Tibial artery (tissue), 4 donors: Measurements from ENCODE around the gene MAFF.

Experiments used
- DNase-seq, 2 donors: peaks; one replicate each; pipeline ENCODE4 v3.0.0-alpha.2; 2019
- H3K27ac ChIP-seq, 2 donors: fragments of 200-600 bp; sonication (generic) in 1 of 2; 1 replicate in 1 of 2; 2 replicates in 1 of 2; pipeline ENCODE4 v1.5.1; 2018 to 2019; ENCODE audit warnings: mild to moderate bottlenecking in 1 of 2
- H3K27me3 ChIP-seq, 2 donors: fragments of 200-600 bp; sonication (generic) in 1 of 2; one replicate each; pipeline versions ENCODE4 v1.5.1 to v1.6.0; 2016 to 2019
- H3K36me3 ChIP-seq, 3 donors: fragments of 200-600 bp; sonication (generic) in 2 of 3; one replicate each; pipeline ENCODE4 v1.5.1; 2016 to 2019; ENCODE audit warnings: mild to moderate bottlenecking in 2 of 3
- H3K4me1 ChIP-seq, 4 donors: fragments of 200-600 bp; sonication (generic) in 2 of 4; 1 replicate in 3 of 4; 2 replicates in 1 of 4; pipeline ENCODE4 v1.5.1; 2016 to 2019
- H3K4me3 ChIP-seq, 2 donors: fragments of 200-600 bp; sonication (generic) in 1 of 2; 1 replicate in 1 of 2; 2 replicates in 1 of 2; pipeline ENCODE4 v1.5.1; 2018 to 2019; ENCODE audit warnings: mild to moderate bottlenecking in 2 of 2
- H3K9me3 ChIP-seq, 3 donors: fragments of 200-600 bp; sonication (generic) in 1 of 3; one replicate each; pipeline ENCODE4 v1.5.1; 2016 to 2019
- CTCF ChIP-seq, 2 experiments: fragments of 200-600 bp in 1 of 2; fragments of 450-650 bp in 1 of 2; IDR thresholded peaks; one replicate each; pipeline ENCODE4 v1.5.1; 2017 to 2019; ENCODE audit warnings: antibody characterized with exemption in 2 of 2, mild to moderate bottlenecking in 1 of 2, moderate library complexity in 1 of 2
- intact Hi-C: fragments of 100-400 bp; cut with DNase I; formaldehyde crosslinking; loops from one replicate; pipeline ENCODE4 v1.15.0; 2023; ENCODE audit warnings: low total_unique reads

Gene MAFF

DNA sequence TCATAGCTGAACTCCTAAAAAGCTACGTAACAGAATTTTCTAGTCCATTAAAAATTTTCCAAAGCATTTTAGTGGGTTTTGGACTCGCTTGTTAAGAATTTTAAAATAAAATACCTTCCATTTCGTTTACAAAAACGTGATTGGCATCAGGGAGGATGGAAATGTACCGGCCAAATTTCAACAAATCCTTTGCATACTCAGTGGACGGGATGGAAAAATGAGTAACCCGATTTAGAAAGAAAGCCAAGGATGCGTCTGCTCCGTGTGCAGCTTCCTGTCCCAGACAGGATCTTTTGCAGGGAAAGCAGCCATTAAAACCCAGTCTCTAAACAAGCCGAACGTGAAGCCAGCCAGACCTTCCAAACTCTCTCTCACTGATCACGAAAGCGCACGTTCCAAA, 55.4 kb downstream of the MAFF start:
- Histone ChIP-seq H3K9me3 (no peaks in the 10 kb centered on the region), H3K4me1 (peaks cover 0 to 88% (median 34%) of the 10 kb centered on the region in 4 donors), H3K36me3 (no peaks in the 10 kb centered on the region), H3K27me3 (no peaks in the 10 kb centered on the region), H3K27ac (peak overlapping the region; percentile 75 to 80), H3K4me3 (peak overlapping the region; percentile 30 to 41)
- DNase-seq, result no peak
- intact Hi-C loops, result no loop called here
- TF ChIP-seq CTCF (IDR thresholded peaks at IDR 0.05), result no peak

- Histone ChIP-seq H3K9me3 (no peaks in the 10 kb centered on the region), H3K27ac (peak overlapping the region; percentile 75 to 80), H3K4me3 (peak overlapping the region; percentile 30 to 41), H3K27me3 (no peaks in the 10 kb centered on the region), H3K36me3 (no peaks in the 10 kb centered on the region), H3K4me1 (peaks cover 0 to 93% (median 36%) of the 10 kb centered on the region in 4 donors)
- intact Hi-C loops, result no loop called here
- no peak for TF ChIP-seq CTCF (IDR thresholded peaks at IDR 0.05)
- no peak for DNase-seq
Measured at GRCh38 chr22:38257650-38258250, 56.0 kb downstream of the MAFF start.

DNA sequence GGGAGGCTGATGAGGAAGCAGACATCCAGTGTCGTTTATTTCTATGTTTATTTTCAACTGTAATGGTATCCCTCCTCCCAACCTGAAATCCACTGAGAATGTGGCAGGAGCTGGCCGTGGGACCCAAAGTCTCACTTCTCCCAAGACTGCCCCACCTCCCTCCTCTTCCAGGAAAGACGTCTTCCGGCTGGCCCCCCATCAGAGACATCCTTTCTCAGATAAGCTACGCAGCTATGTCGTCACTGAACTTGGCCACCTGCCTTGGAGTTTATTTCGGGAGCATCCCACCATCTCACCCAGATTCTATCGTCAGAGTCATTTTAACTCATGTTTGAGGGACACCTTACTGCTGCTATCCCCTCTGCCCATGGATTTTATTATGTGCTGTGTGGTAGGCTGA, 57.1 kb downstream of the MAFF start:
- peak in 1 of 2 donors; percentile 84 for DNase-seq
- peak overlapping the region; percentile 75 to 80 for H3K27ac ChIP-seq
- no peaks in the 10 kb centered on the region for H3K27me3 ChIP-seq
- TF ChIP-seq CTCF (IDR thresholded peaks at IDR 0.05), result no peak
- H3K4me1 ChIP-seq, result peaks cover 0 to 89% (median 37%) of the 10 kb centered on the region in 4 donors
- peaks cover 0 to 5% (median 0%) of the 10 kb centered on the region in 3 donors for H3K36me3 ChIP-seq
- H3K4me3 ChIP-seq, result no peak overlapping the region
- intact Hi-C loops, result no loop called here
- H3K9me3 ChIP-seq, result no peaks in the 10 kb centered on the region

DNA sequence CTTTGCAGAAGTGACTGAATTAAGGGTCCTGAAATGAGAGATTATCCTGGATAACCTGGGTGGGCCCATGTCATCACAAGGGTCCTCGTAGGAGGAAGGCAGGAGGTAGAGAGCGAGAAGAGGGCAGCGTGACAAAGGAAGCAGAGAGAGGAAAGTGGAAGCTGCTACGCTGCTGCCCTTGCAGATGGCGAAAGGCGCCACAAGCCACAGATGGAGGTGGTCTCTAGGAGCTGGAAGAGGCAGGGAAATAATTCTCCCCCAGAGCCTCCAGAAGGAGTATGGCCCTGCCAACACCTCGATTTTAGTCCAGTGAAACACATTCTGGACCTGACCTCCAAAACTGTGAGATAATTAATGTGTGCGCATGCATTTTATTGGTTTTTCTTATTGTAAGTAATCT, 57.6 kb downstream of the MAFF start:
- no peak for DNase-seq
- H3K4me1 ChIP-seq, result peaks cover 0 to 87% (median 36%) of the 10 kb centered on the region in 4 donors
- intact Hi-C loops, result no loop called here

GRCh38 chr22:38260761-38261681, 59.2 kb downstream of the MAFF start:
- H3K4me3 ChIP-seq, result no peak overlapping the region
- H3K36me3 ChIP-seq, result peaks cover 0 to 9% (median 0%) of the 10 kb centered on the region in 3 donors
- peaks cover 0 to 85% (median 43%) of the 10 kb centered on the region in 4 donors for H3K4me1 ChIP-seq
- no peak for DNase-seq
- H3K27me3 ChIP-seq, result no peaks in the 10 kb centered on the region
- peak in 1 of 2 experiments; percentile 25 for TF ChIP-seq CTCF (IDR thresholded peaks at IDR 0.05)
- H3K27ac ChIP-seq, result peak overlapping the region; percentile 62 to 75
- no peaks in the 10 kb centered on the region for H3K9me3 ChIP-seq
- intact Hi-C loops, result loop anchor here (5.0 kb wide), 1 partner anchor 91 kb away; no protein-coding TSS in a partner anchor

More for the DNA sequence above, 57.6 kb downstream of the MAFF start:
- no peak for TF ChIP-seq CTCF (IDR thresholded peaks at IDR 0.05)
- Histone ChIP-seq H3K27ac (peak overlapping the region; percentile 75 to 80), H3K27me3 (no peaks in the 10 kb centered on the region), H3K36me3 (peaks cover 0 to 9% (median 0%) of the 10 kb centered on the region in 3 donors), H3K4me3 (no peak overlapping the region), H3K9me3 (no peaks in the 10 kb centered on the region)
